AG08396 (cell line): ENCODE results near the gene LIX1L.

Source experiments
- DNase-seq: peaks from one replicate; pipeline ENCODE4 v3.0.0; 2012; ENCODE audit warnings: low spot score, mixed read lengths

Gene LIX1L

GRCh38 chr1:145957443-145958319 lies at the start of gene LIX1L:
Gene LIX1L (minus strand): TSS chr1:145958017. CDS start chr1:145957927, 90 bp downstream.
- peak; percentile 96 for DNase-seq

GRCh38 chr1:146001709-146002108 lies 43.9 kb upstream of the LIX1L start:
- no peak for DNase-seq

GRCh38 chr1:145999321-146000024 lies 41.7 kb upstream of the LIX1L start:
- no peak for DNase-seq

GRCh38 chr1:145997718-145998023 lies 39.9 kb upstream of the LIX1L start:
- no peak for DNase-seq

GRCh38 chr1:145997016-145997717 lies 39.4 kb upstream of the LIX1L start:
- DNase-seq = no peak

DNA sequence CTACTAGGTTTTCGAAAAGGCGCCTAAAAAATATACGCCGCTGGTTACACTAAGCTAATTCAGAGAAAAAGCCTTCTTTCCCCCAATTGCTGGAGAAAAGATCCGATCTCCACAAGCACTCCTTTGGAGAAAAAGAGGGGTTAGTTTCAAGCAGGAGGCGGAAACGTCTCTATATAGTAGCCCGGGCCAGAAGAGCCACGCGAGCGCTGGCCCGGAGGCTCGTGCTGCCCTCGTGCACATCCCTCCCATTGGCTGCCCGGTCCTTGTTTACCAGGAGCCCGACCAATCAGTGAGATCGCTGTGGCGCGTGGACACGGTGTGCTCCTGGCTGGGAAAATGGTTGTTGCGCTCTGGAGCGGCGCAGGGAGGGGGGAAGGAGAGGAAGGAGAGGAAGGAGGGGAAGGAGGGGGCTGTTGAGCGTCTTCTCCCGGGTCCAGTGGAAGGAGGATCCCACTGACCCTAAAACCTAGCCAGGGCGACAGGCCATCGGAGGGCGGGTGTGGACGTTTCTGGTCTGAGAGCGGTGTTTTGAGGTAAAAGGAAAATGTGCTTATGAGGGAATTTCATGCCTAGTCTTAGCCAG lies 38.7 kb upstream of the LIX1L start, which contains the start of gene TXNIP:
TSS of gene TXNIP (minus strand) at position 147 of the 583 bp plus-strand sequence. CDS start 313 bp downstream, outside the sequence.
- peak; percentile 99 for DNase-seq

- DNase-seq = no peak
Measured at GRCh38 chr1:145995964-145996432, 38.2 kb upstream of the LIX1L start.

GRCh38 chr1:145995148-145995881 lies 37.5 kb upstream of the LIX1L start:
- DNase-seq = no peak

DNA sequence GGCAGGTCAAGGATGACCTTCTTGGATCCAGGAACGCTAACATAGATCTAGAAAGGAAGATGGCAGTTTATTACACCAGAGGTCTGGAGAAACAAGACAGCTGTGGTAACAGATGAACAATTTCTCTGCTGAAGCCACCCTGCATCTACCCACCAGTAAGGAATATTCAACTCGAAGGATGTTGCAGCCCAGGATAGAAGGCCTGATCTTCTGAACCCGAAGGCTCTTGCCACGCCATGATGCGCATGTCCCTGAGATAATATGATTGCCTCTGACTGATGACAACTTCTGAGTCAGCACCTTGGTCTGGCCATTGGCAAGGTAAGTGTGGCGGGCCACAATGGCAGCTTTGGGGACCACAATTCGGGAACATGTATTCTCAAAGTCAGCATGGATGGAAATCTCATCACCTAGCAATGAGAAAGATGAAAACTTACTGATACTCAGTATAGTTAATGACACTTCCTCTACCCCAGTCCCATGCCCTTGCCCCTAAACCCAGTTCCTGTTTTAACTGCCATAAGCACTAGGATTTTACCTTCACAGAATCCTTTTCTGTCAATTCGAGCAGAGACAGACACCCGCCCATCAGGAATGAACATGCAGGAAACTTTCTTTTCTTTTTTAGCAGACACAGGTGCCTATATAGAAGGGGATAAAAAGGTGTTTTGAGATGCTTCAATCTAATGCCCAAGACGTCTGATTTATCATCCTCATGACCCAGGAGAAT lies 36.7 kb upstream of the LIX1L start:
- DNase-seq = no peak

- DNase-seq = no peak
Measured at GRCh38 chr1:145993618-145994390, 36.0 kb upstream of the LIX1L start.

DNA sequence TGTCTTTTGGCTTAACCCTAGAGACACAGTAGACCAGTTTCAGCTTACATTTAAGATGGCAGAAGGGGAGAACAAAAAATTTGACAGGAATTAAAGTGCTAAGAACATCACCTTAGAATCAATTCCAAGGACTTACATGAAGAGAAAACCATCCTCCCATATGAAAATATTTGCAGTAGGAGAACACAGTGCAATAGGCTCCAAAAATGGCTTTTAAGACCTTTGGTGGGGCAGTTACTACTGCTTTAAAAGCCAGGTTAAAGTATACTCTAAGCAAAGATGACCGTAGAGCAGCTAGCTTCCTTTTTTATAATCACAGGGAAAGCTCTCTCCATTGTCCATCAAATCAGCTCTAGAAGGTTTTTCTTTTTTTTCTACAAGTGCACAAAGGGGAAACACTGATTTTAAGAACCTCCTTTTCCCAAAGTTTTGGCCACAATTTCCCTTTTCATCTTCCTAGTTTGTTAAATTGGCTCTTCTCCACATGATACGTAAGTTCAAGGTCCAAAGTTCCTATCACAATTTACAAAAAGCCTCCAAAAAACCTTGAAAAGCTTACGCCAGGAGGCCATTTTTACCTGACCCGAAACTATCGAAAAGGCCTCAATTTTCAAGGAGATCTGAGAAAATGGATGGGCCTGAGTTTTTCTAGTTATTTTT lies 35.3 kb upstream of the LIX1L start:
- no peak for DNase-seq

GRCh38 chr1:145992502-145992936 lies 34.7 kb upstream of the LIX1L start:
- no peak for DNase-seq

DNA sequence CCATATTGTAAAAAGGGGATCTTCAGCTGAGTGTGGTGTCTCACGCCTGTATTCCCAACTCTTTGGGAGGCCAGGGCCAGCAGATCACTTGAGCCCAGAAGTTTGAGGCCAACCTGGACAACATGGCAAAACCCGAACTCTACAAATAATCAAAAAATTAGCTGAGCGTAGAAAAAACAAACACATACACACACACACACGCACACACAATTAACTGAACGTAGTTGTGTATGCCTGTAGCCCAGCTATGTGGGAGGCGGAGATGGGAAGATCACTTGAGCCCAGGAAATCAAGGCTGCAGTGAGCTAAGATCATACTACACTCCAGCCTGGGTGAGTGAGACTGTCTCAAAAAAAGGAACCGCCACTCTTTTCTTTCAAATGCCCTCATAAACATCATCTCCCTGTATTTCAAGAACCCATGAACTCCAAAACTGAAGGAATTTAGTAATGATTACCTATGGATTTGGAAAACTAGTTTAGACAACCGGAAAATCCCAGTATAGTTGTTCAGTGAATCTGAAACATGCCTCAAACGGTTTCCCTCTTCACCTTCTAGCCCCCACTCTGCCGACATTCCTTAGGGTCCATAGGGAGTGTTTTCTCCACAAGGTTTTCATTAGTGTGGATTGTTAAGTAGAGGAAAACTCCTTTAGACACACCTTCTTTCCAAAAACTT lies 34.1 kb upstream of the LIX1L start:
- DNase-seq = no peak

DNA sequence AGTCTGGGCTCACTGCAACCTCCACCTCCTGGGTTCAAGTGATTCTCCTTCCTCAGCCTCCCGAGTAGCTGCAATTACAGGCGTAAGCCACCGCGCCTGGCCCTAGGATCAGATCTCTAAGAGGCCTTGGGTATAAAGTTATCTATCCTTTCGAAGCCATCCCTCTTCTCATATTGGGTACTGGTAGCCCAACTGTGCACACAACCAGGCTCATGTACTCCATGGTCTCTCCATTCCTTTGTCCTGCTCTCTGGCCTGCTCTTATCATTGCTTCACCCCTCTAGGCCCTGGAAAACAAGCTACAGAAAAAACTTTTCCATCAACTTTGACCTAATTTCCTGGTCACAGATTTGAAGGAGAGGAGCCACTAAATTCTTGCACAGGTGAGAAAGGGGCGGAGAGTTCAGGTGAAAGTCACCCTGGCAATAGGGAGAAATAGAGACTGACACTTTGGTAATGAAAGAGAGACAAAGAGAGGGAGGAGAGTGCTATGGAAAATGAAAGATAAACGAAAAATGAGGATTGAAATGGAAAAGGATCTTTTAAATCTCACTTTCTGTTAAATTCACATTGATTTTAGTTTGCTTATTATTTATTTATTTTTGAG lies 32.5 kb upstream of the LIX1L start:
- no peak for DNase-seq

DNA sequence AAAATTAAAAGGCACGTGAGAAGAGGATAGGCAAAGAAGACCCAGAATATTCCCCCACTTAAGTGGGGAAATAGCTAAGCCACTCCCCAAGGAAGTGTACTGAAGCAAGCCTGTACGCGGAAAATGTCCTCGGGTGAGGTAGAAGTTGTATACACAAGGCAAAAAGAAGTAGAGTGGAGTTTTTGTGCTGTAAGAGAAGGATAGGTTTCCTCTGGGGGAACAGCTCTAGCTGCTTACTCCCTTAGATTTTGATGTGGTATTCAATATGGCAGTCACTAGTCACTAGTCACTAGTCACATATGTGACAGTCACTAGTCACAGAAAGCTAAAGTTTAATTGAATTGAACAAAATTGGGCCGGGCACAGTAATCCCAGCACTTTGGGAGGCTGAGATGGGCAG lies 31.0 kb upstream of the LIX1L start:
- no peak for DNase-seq

- DNase-seq = no peak
Measured at GRCh38 chr1:145987926-145988325, 30.1 kb upstream of the LIX1L start.

- DNase-seq = no peak
Measured at GRCh38 chr1:145986551-145986950, 28.7 kb upstream of the LIX1L start.
